GM18511 (cell line): Measurements from ENCODE around the gene SMIM41.
A peak's percentile ranks its signal among the peaks of the same experiment; 100 is the strongest.

Source experiments
- ATAC-seq: cut with Tn5 transposase; IDR thresholded peaks from one replicate; pipeline ENCODE4 v1.9.1; 2021; ENCODE audit warnings: mild to moderate bottlenecking, moderate library complexity; ENCODE audit not compliant: unreplicated experiment

Gene SMIM41

GRCh38 chr12:52063082-52063924 is 16.2 kb upstream of the SMIM41 start:
- ATAC-seq: no peak

DNA sequence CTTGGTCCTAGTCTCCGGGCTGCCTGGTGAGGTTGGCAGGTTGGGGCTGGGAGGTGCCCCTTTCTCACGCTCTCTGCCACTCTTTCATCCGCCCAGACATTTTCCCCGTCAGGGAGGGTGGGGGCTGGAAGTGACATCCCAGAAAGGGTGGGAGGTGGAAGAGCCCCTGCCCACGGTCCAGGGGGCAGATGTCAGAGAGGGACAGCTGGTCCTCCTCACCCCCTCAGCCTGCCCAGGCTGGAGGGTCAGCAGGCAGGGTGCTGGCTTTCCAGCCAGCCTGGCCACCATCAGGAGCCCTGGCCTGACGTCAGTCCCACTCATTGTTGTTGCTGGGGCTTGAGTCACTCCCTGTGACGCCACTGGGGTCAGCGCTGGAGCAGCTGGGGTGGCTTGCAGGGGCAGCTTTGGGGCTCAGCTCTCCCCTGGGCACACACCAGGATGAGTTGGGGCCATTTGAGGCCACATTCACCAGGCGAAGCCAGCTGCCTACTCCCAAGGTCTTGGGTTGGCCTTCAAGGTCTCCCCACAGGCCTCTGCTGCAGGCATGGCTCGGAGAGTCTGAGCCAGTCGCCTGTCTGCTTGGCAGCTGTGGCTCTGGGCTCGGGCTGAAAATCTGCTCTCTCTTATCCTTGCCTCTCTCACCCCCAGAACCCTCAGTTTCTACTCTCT is 15.4 kb upstream of the SMIM41 start:
- ATAC-seq: no peak

- no peak for ATAC-seq
Observed at GRCh38 chr12:52066346-52067080, 13.0 kb upstream of the SMIM41 start.

- no peak for ATAC-seq
Observed at GRCh38 chr12:52067081-52067374, 12.5 kb upstream of the SMIM41 start.

DNA sequence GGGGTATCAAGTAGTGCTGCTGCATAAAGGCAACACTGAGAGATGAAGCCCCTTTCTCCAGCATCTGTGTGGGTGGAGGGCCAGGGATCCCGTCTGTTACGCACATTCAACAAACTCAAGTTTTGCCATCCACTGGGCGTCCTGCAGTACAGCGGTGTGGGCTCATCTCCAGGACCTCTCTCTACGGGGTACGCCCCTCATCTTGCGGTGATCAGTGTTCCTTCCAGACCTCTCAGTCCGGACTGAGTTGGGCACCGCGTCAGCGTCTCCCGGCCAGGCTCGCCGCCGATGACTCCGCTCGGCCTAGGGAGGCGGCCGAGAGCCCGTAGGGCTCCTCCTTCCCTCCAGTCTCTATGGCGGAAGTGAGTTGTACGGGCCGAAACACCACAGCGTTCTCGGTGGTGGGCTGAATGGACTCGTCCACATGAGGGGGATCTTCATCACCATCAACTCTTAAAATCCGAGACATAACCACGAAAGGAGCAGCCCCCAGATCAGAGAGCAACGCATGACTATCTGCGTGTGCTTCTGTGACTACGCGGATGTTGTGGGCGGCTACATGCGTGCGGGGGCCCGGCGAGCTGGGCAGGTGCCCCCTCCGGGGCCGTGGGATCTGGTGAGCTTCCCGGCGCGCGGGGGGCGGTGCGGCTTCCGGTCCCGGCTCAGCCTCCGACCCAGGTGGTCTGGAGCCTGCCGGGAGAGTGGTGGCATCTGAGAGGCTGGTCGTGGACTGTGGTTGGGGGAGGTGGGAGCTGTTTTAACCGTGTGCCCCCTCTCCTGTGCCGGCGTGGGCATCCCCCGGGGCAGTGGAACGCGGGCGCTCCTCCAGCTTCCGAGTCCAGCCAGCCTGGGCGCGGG is 9.9 kb upstream of the SMIM41 start, which contains the start of gene ATG101:
Gene ATG101 (plus strand): TSS at position 652 of the 858 bp plus-strand sequence. CDS start 3,673 bp downstream, outside the sequence.
- ATAC-seq: peak; percentile 93

DNA sequence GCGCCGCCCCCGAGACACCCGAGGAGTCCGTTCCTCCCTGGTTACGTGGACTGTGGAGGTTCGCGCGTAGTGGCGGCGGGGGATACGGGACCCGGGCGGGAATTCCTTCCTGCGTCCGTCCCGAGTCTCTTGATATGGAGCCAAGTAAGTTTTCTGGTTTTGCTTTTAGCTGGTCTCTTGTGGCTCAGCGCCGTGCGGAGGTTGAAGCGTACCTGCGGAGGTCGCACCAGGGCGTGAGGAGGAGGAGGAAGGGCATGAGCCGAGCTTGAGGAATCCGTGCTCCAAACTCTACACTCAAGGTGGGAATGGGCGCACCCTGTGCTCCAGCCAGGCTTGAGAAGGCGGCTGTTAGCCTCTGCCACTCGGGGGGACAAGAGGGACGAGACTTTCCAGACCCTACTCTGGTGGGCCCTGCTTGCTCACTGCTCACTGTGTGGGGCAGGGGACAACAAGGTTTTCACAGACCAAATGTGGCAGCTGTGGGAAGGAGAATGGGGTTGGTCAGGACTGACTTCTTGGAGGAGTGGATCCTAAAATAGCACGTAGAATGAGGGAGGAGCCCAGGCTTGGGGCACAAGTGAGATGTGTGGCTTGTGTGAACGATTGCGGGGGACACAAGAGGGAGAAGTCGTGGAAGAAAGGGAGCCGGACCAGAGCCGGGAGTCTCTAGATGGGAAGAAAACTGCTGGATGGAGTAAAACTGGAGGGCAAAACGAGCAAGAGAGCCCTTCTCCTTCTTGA is 9.1 kb upstream of the SMIM41 start:
- peak; percentile 23 for ATAC-seq

DNA sequence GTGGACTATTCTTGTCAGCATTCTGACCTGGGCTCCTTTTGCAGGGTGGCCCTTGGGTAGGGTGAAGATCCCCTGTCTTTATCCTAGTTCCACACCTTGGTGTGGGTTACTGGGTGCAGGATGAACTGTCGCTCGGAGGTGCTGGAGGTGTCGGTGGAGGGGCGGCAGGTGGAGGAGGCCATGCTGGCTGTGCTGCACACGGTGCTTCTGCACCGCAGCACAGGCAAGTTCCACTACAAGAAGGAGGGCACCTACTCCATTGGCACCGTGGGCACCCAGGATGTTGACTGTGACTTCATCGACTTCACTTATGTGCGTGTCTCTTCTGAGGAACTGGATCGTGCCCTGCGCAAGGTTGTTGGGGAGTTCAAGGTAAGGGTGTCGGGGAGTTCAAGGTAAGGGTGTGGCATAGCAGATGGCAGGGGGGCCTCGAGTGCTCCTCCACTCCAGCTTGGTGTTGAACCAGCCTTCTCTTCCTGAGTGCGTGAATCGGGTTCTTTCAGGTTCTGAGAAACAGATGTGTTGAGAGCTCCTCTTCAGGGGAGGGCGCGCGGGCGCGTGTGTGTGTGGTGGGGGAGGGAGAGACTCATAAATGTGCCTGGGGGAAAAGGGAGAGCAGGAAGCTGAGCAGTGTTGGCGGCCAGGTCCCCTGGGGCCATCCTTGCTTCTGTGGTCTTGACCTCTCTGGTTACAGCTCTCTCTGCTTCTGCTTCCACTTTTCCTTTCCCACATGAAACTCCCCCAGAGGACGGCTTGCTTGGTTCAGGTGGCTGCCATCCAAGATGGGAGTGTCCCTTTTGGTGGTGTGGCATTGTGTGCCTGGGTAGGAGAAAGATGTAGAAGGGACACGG is 5.7 kb upstream of the SMIM41 start:
- ATAC-seq: peak; percentile 34

DNA sequence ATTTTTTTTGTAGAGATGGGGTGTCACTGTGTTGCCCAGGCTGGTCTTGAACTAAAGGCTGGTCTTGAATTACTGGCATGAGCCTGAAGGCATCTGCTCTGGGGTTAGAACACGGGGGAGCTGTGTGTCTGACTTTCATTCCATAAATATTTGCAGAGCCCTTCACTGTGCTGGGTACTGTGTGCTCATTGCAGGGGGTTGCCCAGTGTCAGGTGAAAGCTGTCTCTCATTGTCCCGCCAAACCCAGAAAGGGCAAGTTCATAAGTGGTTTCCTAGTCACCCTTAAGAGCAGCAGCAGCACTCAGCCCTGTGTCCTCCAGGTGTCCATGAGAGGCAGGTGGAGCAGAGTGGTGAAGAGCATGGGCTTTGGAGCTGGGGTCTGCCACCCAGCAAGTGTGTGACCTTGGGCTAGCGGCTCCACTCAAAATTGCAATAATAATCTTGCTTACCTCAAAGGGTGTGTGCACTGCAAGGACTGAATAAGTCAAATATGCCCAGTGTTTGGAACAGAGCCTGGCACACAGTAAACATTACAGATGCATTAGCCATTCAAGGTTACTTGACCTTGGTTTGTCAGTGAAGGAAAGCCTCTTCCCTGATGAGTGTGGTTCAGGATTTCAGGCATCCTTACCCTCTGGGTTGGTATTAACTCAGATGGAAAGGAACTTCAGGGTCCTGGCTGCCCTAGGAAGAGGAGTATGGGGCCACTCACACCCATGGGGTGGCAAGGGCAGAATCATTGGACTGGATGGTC is 4.4 kb upstream of the SMIM41 start:
- ATAC-seq: no peak

DNA sequence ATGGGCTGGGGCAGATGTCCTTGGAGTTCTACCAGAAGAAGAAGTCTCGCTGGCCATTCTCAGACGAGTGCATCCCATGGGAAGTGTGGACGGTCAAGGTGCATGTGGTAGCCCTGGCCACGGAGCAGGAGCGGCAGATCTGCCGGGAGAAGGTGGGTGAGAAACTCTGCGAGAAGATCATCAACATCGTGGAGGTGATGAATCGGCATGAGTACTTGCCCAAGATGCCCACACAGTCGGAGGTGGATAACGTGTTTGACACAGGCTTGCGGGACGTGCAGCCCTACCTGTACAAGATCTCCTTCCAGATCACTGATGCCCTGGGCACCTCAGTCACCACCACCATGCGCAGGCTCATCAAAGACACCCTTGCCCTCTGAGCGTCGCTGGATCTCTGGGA is 2.7 kb upstream of the SMIM41 start:
- no peak for ATAC-seq

- no peak for ATAC-seq
Observed at GRCh38 chr12:52078276-52078675, 1.2 kb upstream of the SMIM41 start.

DNA sequence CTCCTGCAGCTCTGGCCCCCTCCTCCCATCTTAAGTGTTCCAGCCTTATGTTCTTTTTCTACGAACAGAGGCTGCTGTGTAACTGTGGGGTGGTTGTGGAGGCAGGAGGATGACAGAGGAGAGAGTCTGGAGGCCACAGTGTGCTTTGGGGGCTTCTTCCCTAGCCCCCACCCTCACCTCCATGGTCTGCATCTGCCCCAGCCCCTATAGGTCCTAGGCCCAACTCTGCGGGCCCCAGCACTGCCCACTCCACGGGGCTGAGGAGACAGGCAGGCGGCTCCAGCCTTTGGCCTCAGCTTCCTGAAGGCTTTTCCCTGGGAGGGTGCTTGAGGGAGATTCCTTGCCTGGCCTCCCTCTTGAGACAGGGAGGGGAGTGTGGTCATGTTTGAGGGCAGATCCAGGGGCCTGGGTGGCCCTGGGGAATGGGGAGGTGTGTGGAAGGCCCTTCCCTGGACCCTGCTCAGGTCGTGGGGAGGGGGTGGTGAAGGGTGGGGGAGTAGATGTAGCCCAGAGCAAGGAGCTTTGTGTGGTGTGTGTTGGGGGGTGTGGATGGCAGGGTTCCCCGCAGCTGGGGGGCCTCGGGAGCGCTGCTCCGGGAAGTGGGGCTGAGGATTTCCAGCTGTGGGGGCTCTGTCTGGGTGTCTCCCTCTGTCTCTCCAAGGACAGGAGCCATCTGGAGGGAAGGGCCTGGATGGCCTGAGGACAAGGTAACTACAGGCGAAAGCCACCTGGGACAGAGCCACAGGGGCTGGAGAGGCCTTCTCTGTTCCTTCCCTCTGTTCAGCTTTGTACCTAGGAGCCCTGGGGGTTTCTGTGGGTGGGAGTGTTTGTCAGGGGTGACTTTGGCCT is 1.1 kb downstream of the SMIM41 start:
- ATAC-seq: no peak

- ATAC-seq: peak; percentile 86
Observed at GRCh38 chr12:52081263-52081733, 1.8 kb downstream of the SMIM41 start.

GRCh38 chr12:52082026-52082668 is 2.6 kb downstream of the SMIM41 start:
- ATAC-seq: no peak

DNA sequence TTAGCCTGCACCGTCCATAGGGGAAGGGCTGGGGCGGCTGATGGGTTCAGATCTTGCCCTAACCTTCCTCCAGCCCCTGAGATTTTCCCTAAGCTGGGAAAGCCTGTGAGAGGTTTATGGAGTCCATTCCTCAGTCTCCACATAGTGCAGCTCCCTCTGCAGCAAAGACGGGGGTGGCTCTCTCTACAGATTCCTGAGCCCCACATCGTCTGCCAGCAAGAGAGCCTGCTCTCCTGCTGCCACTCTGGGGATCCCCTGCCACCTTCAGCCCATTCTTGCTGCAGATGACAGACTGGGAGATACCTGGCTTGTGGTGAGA is 3.1 kb downstream of the SMIM41 start:
- ATAC-seq: no peak

DNA sequence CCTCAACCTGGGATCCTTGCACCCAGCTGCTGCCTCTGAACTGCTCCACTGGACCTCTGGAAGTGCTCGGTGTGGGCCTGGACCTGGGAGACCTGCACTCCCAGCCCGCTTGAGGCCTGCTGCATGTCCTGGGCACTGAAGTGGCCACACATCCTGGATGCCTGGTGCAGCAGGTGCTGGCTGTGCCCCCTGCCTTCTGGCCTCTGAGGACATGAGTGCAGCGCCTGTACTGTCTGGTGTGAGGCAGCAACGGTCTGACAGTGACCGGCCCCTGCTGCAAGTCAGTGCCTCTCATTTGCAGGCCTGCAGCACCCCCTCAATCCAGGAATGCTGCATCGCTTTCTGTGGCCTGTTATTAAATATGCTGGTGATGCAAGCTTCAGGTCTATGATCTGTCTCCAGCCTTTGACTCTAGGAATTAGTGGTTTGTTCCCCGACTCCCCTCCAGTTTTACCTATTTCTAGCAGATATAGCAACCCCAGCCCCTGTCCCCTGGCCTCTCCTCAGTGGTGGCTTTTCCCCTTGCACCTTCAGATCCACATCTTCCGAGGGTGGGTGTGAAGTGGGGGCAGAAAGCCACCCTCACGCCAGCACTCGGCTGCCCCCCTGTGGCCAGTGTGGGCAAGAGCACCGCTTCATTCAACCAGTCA is 3.6 kb downstream of the SMIM41 start:
- no peak for ATAC-seq

DNA sequence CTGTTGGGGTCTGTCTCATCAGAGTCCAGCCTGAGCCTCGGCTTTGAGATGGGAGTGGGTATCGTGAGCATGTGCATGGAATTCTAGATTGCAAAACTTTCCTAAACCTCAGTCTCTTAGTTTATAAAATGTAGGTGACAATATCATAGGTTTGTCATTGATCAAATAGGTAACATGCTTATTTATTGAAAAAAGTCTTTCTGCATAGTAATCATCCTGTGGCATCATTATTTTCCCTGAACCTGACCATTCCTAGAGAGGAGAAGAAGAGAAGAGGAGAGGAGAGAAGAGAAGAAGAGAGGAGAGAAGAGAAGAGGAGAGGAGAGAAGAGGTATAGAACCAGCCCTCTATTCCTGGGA is 4.1 kb downstream of the SMIM41 start:
- no peak for ATAC-seq
